Neural cell (in vitro differentiated cells): ENCODE data around the gene OR13J1. TPM values are rescaled to one million over a fixed set of nuclear protein-coding genes. Genes with fewer than 3 reads are reported as not detected.
"Not testable (repeated sequence)": the region's sequence is repeated elsewhere in the genome, so short reads cannot be mapped to it uniquely, and the experiment has no call there.

ENCODE experiments used
- H2AFZ ChIP-seq: fragments of 200-600, 300-800 bp; sonication (generic), shearing (Covaris generic); 2 replicates; pipeline ENCODE4 v1.6.0; 2014; ENCODE audit warnings: low read depth, mild to moderate bottlenecking, antibody characterized with exemption, low read length, moderate library complexity
- H3F3A ChIP-seq: fragments of 200-600 bp; shearing (Covaris generic); 2 replicates; pipeline ENCODE4 v1.6.1; 2016; ENCODE audit warnings: mild to moderate bottlenecking, moderate library complexity, mixed read lengths, antibody characterized with exemption, low read length; ENCODE audit not compliant: insufficient read depth, poor library complexity, severe bottlenecking
- H3K27ac ChIP-seq: fragments of 200-600, 300-800 bp; sonication (generic), shearing (Covaris generic); 2 replicates; pipeline ENCODE4 v1.5.1; 2014; ENCODE audit warnings: mild to moderate bottlenecking, low read length, moderate library complexity
- H3K27me3 ChIP-seq: fragments of 300-800, 200-600 bp; sonication (generic), shearing (Covaris generic); 2 replicates; pipeline ENCODE4 v1.6.0; 2014; ENCODE audit warnings: mild to moderate bottlenecking, low read depth, low read length, moderate library complexity; ENCODE audit not compliant: insufficient read depth
- H3K36me3 ChIP-seq: fragments of 300-800, 200-600 bp; sonication (generic), shearing (Covaris generic); 2 replicates; pipeline ENCODE4 v1.5.1; 2014; ENCODE audit warnings: mild to moderate bottlenecking, antibody characterized with exemption, low read length, moderate library complexity; ENCODE audit not compliant: insufficient read depth
- H3K4me2 ChIP-seq: fragments of 300-800, 200-600 bp; sonication (generic), shearing (Covaris generic); 2 replicates; pipeline ENCODE4 v1.6.0; 2014; ENCODE audit warnings: mild to moderate bottlenecking, low read length
- H3K4me3 ChIP-seq: fragments of 300-800, 200-600 bp; sonication (generic), shearing (Covaris generic); 2 replicates; pipeline ENCODE4 v1.5.1; 2014; ENCODE audit warnings: mild to moderate bottlenecking, low read length, moderate library complexity
- H3K79me2 ChIP-seq: fragments of 200-600 bp; shearing (Covaris generic); replicated peaks from 2 replicates; pipeline ENCODE4 v1.6.0; 2014; ENCODE audit warnings: mild to moderate bottlenecking, low read length, moderate library complexity; ENCODE audit not compliant: insufficient read depth
- H3K9ac ChIP-seq: fragments of 300-800, 200-600 bp; sonication (generic), shearing (Covaris generic); 2 replicates; pipeline ENCODE4 v1.6.1; 2016; ENCODE audit warnings: mild to moderate bottlenecking, low read length, mixed read lengths
- H3K9me2 ChIP-seq: fragments of 200-600 bp; shearing (Covaris generic); 2 replicates; pipeline ENCODE4 v1.6.1; 2016; ENCODE audit warnings: mild to moderate bottlenecking, low read length, mixed read lengths; ENCODE audit not compliant: insufficient read depth
- H3K9me3 ChIP-seq: fragments of 200-600, 300-800 bp; sonication (generic), shearing (Covaris generic); 2 replicates; pipeline ENCODE4 v1.6.1; 2016; ENCODE audit warnings: mild to moderate bottlenecking, mixed run types, low read length, moderate library complexity, mixed read lengths
- H4K20me1 ChIP-seq: fragments of 200-600 bp; shearing (Covaris generic); 2 replicates; pipeline ENCODE4 v1.6.1; 2016; ENCODE audit warnings: mild to moderate bottlenecking, mixed run types; ENCODE audit not compliant: insufficient read depth
- EP300 ChIP-seq: fragments of 450-650 bp; conservative IDR thresholded peaks from 2 replicates; pipeline ENCODE4 v1.6.1; 2014; ENCODE audit warnings: antibody characterized with exemption, mild to moderate bottlenecking, moderate library complexity; ENCODE audit not compliant: poor library complexity, severe bottlenecking
- EZH2 ChIP-seq: fragments of 200-600, 300-800 bp; shearing (Covaris generic), sonication (generic); IDR thresholded peaks from 2 replicates; pipeline ENCODE4 v1.6.1; 2014; ENCODE audit warnings: antibody characterized with exemption, low read length, borderline replicate concordance, mild to moderate bottlenecking; ENCODE audit not compliant: insufficient read depth, poor library complexity, severe bottlenecking
- MXI1 ChIP-seq: fragments of 450-650 bp; conservative IDR thresholded peaks from 2 replicates; pipeline ENCODE4 v1.6.1; 2014; ENCODE audit warnings: antibody characterized with exemption, mild to moderate bottlenecking; ENCODE audit not compliant: poor library complexity, severe bottlenecking
- POLR2AphosphoS5 ChIP-seq: IDR thresholded peaks from 2 replicates; pipeline ENCODE4 v1.6.1; 2012
- RAD21 ChIP-seq: fragments of 450-650 bp; conservative IDR thresholded peaks from 2 replicates; pipeline ENCODE4 v1.6.1; 2014; ENCODE audit warnings: antibody characterized with exemption, mild to moderate bottlenecking, moderate library complexity
- SMC3 ChIP-seq: fragments of 450-650 bp; conservative IDR thresholded peaks from 2 replicates; pipeline ENCODE4 v1.6.1; 2014; ENCODE audit warnings: antibody characterized with exemption, mild to moderate bottlenecking, moderate library complexity; ENCODE audit not compliant: poor library complexity
- TAF1 ChIP-seq: IDR thresholded peaks from 2 replicates; pipeline ENCODE4 v1.6.1; 2012; ENCODE audit warnings: low read depth
- polyA plus RNA-seq: library from polyadenylated mRNA; depleted of rRNA; stranded (reverse); fragments of >200 nt; gene quantifications from 2 replicates; pipeline ENCODE4 v1.2.3, GENCODE V29; 2014
- TF ChIP-seq, protein P1 (sequence below): IDR thresholded peaks from 2 replicates; pipeline ENCODE4 v1.6.1; 2012; ENCODE audit warnings: borderline replicate concordance
- TF ChIP-seq, protein P2 (sequence below): fragments of 450-650 bp; IDR thresholded peaks from 2 replicates; pipeline ENCODE4 v1.5.1; 2014; ENCODE audit warnings: antibody characterized with exemption, mild to moderate bottlenecking, moderate library complexity; ENCODE audit not compliant: poor library complexity, severe bottlenecking

Gene OR13J1
- polyA plus RNA-seq, 1 donor from 2014 or later, result not detected

DNA sequence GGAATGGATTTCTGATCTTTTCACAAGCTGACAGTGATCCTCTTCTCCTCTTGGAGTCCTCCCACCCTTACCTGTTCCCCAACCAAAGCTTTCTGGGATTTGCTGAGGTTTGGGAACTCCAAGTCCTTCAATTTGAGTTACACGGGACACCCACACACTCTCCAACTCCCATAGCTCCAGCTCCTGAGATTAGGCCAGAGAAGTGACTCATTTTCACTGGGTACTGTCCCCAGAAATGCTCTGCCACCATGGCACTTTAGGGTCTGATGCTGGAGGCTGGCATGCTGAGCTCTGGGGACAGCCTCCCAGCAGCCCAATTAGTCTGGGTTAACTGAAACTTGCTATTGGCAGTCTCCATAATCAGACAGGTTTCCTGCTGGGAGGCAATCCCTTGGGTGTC lies 21.9 kb upstream of the OR13J1 start:
- no peak overlapping the region for H3K4me2 ChIP-seq
- no peaks in the 10 kb centered on the region for H3F3A ChIP-seq

DNA sequence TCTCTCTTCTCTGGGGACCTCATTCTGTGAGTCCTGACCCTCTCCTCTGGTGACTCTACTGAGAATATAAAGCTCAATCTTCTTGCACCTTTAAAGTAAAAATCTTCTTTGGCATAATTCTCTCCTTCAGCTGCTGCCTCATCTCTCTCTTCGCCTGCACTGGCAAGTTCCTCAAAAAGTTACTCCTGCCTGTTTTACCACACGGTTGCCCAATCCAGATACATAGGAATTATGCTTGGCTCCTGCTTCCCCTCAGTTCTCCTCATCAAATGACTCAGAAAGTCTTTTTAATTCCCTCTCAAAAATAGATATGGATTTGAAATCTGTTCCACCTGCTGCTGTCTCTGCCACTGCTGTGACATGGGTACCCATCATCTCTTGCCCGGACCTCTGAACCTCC lies 21.4 kb upstream of the OR13J1 start:
- Histone ChIP-seq H3K36me3 (no peaks in the 10 kb centered on the region), H3K4me3 (no peak overlapping the region), H3K27me3 (no peaks in the 10 kb centered on the region), H2AFZ (no peak overlapping the region), H3F3A (no peaks in the 10 kb centered on the region), H3K27ac (no peak overlapping the region), H3K79me2 (no peaks in the 10 kb centered on the region), H3K9me2 (no peaks in the 10 kb centered on the region), H3K4me2 (no peak overlapping the region), H3K9ac (no peak overlapping the region), H3K9me3 (no peaks in the 10 kb centered on the region), H4K20me1 (no peaks in the 10 kb centered on the region)
- TF ChIP-seq SMC3 (no peak), EZH2 (no peak), RAD21 (no peak), MXI1 (no peak), POLR2AphosphoS5 (no peak), EP300 (no peak), TAF1 (no peak)
- TF ChIP-seq, protein P1, sequence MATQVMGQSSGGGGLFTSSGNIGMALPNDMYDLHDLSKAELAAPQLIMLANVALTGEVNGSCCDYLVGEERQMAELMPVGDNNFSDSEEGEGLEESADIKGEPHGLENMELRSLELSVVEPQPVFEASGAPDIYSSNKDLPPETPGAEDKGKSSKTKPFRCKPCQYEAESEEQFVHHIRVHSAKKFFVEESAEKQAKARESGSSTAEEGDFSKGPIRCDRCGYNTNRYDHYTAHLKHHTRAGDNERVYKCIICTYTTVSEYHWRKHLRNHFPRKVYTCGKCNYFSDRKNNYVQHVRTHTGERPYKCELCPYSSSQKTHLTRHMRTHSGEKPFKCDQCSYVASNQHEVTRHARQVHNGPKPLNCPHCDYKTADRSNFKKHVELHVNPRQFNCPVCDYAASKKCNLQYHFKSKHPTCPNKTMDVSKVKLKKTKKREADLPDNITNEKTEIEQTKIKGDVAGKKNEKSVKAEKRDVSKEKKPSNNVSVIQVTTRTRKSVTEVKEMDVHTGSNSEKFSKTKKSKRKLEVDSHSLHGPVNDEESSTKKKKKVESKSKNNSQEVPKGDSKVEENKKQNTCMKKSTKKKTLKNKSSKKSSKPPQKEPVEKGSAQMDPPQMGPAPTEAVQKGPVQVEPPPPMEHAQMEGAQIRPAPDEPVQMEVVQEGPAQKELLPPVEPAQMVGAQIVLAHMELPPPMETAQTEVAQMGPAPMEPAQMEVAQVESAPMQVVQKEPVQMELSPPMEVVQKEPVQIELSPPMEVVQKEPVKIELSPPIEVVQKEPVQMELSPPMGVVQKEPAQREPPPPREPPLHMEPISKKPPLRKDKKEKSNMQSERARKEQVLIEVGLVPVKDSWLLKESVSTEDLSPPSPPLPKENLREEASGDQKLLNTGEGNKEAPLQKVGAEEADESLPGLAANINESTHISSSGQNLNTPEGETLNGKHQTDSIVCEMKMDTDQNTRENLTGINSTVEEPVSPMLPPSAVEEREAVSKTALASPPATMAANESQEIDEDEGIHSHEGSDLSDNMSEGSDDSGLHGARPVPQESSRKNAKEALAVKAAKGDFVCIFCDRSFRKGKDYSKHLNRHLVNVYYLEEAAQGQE, result no peak
- TF ChIP-seq, protein P2, sequence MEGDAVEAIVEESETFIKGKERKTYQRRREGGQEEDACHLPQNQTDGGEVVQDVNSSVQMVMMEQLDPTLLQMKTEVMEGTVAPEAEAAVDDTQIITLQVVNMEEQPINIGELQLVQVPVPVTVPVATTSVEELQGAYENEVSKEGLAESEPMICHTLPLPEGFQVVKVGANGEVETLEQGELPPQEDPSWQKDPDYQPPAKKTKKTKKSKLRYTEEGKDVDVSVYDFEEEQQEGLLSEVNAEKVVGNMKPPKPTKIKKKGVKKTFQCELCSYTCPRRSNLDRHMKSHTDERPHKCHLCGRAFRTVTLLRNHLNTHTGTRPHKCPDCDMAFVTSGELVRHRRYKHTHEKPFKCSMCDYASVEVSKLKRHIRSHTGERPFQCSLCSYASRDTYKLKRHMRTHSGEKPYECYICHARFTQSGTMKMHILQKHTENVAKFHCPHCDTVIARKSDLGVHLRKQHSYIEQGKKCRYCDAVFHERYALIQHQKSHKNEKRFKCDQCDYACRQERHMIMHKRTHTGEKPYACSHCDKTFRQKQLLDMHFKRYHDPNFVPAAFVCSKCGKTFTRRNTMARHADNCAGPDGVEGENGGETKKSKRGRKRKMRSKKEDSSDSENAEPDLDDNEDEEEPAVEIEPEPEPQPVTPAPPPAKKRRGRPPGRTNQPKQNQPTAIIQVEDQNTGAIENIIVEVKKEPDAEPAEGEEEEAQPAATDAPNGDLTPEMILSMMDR, result no peak

More for the DNA sequence above, 21.9 kb upstream of the OR13J1 start:
- Histone ChIP-seq H2AFZ (no peak overlapping the region), H3K27ac (no peak overlapping the region), H3K9me2 (no peaks in the 10 kb centered on the region), H4K20me1 (no peaks in the 10 kb centered on the region), H3K9me3 (no peaks in the 10 kb centered on the region), H3K79me2 (no peaks in the 10 kb centered on the region), H3K9ac (no peak overlapping the region), H3K27me3 (no peaks in the 10 kb centered on the region), H3K4me3 (no peak overlapping the region), H3K36me3 (no peaks in the 10 kb centered on the region)
- TF ChIP-seq RAD21 (no peak), TAF1 (no peak), EP300 (no peak), SMC3 (no peak), MXI1 (no peak)
- TF ChIP-seq, protein P1, result no peak

DNA sequence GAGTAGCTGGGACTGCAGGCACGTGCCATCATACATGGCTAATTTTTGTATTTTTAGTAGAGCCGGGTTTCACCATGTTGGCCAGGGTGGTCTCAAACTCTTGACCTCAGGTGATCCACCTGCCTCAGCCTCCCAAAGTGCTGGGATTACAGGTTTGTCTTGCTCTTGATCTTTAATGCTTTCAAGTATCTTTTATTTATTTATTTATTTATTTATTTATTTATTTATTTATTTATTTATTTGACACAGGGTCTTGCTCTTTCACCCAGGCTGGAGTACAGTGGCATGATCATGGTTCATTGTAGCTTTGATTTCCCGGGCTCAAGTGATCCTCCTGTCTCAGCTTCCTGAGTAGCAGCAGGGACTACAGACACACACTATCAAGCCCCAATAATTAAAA lies 14.7 kb upstream of the OR13J1 start:
- not testable (repeated sequence) for H3K27me3 ChIP-seq, H4K20me1 ChIP-seq, H3F3A ChIP-seq

More for the DNA sequence above, 14.7 kb upstream of the OR13J1 start:
- not testable (repeated sequence) for H3K27ac ChIP-seq, H3K79me2 ChIP-seq, H3K9me2 ChIP-seq, H3K4me2 ChIP-seq, H3K4me3 ChIP-seq, H2AFZ ChIP-seq, H3K9me3 ChIP-seq, H3K36me3 ChIP-seq, H3K9ac ChIP-seq
